HG03196 (cell line): ENCODE data around the gene TMEM35B.
"Not testable (repeated sequence)": the region's sequence is repeated elsewhere in the genome, so short reads cannot be mapped to it uniquely, and the experiment has no call there.

Source experiments
- ATAC-seq: cut with Tn5 transposase; IDR thresholded peaks from one replicate; pipeline ENCODE4 v1.9.1; 2021; ENCODE audit not compliant: unreplicated experiment

TMEM35B gene

DNA sequence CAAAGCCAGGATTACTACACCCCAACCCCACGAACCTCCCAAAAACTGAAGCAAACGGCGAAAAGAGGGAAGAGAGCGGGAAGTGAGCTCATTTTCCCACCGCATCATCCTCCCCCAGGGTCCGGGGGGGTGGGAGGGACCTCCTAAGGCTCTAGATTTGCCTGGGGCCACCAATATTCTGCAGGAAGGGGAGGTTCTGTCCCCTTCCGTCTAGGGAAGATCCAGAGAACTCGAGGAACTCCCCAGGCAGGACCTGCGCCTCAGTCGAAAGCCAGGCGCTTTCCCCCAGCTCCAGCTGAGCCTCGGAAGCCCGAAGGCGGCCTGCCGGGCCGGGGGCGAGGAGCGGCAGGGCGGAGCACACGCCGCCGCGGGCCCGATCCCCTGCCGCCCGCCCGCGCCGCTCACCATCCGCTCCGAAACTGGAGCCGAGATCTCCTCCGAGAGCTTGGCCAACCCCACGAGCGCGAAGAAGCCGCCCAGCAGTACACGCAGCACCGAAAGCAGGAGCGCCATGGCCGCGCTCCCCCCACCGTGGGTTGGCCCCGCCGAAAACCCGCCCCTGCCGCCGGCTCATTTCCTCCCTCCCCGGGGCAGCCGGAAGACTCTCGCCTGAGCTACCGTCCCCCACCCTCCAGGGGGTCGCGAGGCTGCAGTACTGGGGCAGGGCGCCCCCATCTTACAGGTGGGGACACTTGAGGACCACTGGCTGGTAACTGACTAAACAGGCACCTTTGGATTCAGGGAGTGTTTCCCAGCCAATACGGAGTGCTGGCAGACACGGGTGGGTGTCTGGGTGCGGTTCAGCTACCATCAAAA is at the start of gene TMEM35B:
Gene TMEM35B, minus strand, starts transcription at position 555 of the 816 bp plus-strand sequence. Its CDS starts 42 bp downstream, at position 513.
- peak; percentile 73 for ATAC-seq

- no peak for ATAC-seq
Observed at GRCh38 chr1:35033346-35033745, 48.2 kb upstream of the TMEM35B start.

DNA sequence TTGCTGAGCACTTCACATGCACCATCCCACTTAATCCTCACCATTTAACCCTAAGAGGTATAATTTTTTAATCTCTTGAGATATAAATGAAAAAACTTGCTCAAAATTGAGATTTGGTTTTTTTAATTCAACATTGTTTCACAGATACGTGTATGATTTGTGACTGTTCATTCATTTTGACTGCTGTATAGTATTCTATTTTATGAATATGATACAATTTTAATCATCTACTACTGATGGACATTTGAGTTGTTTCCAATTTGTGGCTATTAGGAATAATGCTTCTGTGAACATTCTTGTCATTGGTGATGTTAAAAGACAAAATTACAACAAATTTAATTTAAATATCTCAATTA is 47.2 kb upstream of the TMEM35B start:
- ATAC-seq, result no peak

DNA sequence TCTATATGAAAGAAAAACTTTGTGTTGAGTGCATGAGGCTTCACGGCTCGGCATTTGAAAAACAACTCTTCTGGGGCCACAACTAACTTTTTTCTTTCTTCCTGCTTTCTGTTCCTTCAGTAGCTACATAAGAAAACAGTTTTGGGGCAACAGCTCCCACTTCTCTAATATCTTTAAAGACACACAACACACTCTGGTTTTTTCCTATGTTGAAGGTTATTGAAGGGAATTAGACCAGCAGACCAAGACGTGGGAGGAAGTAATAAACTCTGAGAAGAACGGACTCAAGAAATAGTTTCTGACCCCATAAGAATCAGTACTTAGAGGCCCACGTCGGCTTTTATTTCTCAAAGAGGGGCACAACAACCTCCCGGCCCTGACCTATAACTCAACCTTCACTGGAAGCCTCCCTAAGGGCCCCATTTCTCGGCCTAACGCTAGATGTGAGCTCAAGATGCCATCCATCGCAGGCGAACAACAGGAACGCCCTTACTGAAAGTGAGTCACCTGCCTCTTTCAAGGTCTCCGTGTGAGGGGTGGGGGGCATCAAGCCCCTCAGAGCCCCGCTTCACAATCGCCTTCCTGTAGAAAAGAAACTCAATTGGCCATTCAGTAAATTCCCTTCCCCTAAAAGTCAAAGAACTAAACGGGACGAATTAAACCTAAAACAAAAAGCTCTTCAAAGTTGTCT is 45.8 kb upstream of the TMEM35B start:
- ATAC-seq, result no peak

DNA sequence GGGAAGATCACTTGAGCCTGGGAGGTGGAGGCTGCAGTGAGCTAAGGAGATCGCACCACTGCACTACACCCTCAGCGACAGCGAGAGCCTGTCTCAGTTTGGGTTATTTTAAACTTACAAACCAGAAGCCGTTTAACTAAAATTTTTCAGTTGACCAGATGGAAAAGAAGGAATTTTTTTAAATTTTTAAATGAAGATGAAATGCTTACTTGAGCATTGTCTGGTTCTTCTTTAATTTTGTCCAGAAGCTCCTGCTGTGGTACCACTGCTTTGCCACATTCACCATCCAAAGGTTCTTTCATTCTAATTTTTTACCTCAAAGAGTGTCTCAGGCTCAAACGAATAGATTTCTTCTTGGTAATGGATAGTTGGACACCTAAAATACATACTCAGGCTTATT is 45.2 kb upstream of the TMEM35B start:
- no peak for ATAC-seq

DNA sequence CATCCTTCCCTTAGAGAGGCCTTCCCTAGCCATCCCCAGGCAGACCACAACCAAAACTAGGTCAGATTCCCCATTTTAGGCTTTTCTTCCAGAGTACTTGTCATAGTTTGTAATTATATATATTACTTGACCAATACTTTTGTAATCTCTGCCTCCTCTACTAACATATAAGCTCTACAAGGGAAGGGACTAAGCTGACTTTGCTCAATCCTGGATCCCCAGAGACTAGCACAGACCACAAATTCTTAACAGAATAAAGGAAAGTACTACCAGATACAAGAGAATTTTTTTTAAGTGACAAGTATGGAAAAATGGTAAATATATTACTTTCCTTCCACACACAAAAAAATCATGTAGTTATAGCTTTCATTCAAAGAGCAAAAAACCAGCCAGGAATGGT is 44.6 kb upstream of the TMEM35B start:
- ATAC-seq, result no peak

DNA sequence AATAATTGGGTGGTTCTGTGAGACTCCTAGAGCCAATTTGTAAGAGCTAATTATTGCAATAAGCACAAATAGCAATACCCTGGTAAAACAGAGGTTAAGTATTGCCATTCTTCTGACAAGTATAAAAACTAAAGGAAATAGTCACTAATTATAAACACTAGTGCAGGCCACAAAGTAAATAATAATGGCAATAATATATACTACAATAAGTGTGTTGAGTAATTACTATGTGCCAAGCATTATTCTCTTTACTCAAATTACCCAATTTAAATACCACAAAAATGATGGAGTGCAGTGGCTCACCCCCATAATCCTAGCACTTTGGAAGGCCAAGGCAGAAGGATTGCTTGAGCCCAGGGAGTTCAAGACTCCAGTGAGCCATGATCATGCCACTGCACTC is 31.3 kb upstream of the TMEM35B start:
- ATAC-seq, result no peak

GRCh38 chr1:35014486-35014885 is 29.3 kb upstream of the TMEM35B start:
- ATAC-seq, result no peak

DNA sequence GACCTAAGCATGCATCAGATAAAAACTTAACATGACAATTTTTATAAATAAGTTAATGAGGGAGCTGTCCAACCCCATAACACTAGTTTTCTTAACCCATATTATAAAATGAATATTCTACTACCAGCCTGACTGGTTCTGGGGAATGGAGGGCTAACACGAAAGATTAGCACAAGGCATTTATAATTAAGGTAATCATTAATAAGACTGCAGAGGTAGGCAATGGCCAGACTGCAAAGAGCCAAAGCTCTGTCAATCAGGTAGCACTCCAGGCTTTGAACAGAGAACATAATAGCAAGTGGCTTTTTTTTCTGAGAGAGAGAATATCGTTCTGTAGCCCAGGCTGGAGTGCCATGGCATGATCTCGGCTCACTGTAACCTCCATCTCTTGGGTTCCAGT is 20.6 kb upstream of the TMEM35B start:
- ATAC-seq, result no peak

DNA sequence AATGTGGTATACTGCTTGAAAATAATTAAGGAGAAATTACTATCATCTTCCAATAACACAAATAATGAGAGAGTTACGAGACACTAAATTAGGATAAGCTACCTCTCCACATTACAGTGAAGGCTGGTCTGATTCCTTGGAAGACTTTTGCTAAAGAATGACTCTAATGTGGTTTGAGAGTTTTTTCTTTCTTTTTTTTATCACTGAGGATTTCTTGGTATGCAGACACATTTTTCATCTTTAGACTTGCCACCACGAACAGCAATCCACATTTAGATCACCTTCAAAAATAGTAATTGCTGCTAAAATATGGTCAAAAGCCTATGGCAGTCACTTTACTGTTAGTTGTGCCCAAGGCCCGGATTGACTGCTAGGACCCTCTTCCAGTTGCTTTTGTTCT is 16.6 kb upstream of the TMEM35B start:
- ATAC-seq, result no peak

DNA sequence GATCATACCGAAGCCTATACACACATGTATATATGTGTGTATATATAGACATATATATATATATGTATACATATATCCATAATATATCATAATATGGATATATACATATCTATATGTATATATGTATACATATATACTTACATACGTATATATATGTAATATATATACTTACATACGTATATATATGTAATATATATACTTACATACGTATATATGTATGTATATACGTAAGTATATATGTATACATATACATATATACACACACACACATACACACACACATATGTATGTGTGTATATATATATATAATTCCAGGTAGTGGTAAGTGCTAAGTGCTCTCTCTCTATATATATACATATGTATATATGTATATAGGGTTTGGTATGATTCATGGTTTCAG is 9.7 kb upstream of the TMEM35B start:
- no peak for ATAC-seq

DNA sequence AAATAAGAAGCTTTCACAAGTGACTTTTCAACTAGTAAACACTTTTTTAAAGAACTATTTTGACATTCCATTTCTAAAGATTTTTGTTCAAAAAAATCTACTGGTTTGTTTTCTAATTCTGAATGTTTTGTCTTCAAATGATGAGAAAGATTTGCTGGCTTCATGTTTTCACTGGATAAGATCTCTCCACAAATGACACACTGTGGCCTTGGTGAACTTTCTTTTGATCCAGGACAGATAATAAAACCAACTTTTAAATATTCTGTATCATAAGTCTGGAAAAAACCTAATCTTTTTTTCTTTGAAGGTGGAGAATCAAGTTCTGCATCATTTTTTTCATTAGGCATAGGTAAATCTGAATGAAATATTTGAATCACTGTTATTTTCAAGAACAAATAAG is 3.4 kb upstream of the TMEM35B start:
- ATAC-seq, result no peak

- no peak for ATAC-seq
Observed at GRCh38 chr1:34988147-34988546, 3.0 kb upstream of the TMEM35B start.

GRCh38 chr1:34987018-34987417 is 1.9 kb upstream of the TMEM35B start:
- ATAC-seq, result no peak

DNA sequence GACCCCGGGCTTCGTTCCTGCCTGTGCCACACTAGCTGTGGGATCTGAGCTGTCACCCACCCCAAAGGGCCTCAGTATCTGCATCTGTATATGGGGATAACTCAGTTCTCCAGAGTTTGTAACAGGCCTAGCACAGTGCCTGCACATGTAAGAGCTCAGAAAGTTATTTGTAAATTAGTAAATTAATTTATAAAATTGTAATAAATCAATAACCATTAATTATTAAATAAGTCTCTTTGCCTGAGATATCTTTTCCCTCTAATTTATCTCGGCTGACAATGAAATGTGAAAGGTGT is 410 bp upstream of the TMEM35B start:
- not testable (repeated sequence) for ATAC-seq

GRCh38 chr1:34984435-34984792 is 733 bp downstream of the TMEM35B start:
- no peak for ATAC-seq

- ATAC-seq, result no peak
Observed at GRCh38 chr1:34983700-34984355, 1.3 kb downstream of the TMEM35B start.

DNA sequence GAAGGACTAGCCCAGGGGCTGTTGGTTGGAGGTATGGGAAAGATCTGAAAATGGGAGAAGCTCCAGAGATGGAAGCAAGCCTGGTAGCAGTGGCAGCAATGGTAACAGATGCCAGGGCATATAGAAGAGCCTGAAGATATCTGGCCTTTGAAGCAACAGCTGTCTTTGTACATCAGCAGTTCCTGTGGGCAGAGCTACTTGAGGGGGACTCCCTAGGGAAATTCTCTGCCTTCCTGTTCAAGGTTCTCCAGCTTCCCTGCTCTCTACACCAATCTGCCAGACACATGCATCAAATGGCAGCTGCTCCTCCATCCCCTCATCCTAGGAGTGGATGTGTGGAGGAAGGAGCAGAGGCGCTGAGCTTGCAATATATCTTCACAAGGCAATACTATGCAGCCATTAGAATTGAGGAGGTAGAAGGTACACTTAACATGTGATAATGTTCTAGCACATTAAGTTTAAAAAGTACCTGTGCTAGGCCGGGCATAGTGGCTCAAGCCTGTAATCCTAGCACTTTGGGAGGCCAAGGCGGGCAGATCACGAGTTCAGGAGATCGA is 2.2 kb downstream of the TMEM35B start:
- no peak for ATAC-seq

DNA sequence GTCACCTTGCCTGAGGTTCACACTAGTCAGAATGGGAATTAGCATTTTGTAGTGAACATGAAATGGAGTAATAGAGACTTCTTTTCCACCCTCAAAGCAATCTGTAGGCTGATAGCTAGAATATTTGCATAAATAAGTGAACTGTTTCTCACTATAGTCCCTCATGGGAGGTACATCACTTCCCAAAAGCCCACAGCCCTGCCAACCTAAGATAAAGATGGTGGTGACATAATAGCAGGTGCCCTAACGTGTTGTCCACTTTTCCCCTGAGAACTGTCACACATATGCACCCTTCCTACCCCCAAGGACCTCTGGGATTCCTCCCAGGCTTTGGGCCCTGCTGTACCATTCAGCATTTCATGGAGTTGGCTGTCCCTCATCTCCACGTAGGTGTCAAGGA is 4.4 kb downstream of the TMEM35B start:
- no peak for ATAC-seq

- ATAC-seq, result no peak
Observed at GRCh38 chr1:34978921-34979320, 6.2 kb downstream of the TMEM35B start.

DNA sequence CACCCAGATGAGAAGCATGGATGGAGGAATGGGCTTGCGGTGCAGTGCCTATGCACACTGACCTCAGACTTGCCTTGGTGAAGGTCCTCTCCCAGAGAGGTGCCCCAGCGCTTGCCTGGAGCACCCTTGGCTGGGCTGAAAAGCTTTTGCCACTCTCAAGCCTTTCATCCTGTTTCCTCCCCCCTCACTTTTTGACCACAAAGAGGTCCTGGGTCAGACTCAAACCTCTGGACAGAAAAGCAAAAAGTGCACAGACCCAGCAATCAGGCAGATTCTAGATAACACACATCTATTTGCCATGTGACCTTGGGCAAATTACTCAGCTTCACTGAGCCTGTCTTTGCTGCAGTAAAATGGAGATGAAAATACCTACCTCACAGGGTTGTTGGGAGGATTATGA is 7.3 kb downstream of the TMEM35B start:
- ATAC-seq, result no peak

DNA sequence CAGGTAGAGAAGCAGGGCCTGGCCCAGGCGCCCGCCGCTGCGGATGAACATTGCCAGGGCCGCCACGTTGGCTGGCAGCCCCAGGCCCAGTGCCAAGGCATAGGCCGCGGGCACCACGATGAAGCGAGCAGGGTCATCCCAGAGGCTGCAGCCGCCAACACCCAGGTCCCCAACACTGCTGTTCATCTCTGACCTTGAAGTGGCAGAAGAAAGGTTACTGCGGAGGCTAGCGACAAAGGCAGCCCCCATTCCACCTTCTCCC is 8.0 kb downstream of the TMEM35B start:
- ATAC-seq, result no peak
